HG03469 (cell line): ENCODE results near the gene CSMD2.

ENCODE experiments used
- ATAC-seq: cut with Tn5 transposase; IDR thresholded peaks from one replicate; pipeline ENCODE4 v1.9.1; 2021; ENCODE audit warnings: mild to moderate bottlenecking, moderate library complexity, moderate number of reproducible peaks; ENCODE audit not compliant: unreplicated experiment

Gene CSMD2

GRCh38 chr1:33660244-33660643, 504.8 kb downstream of the CSMD2 start:
- no peak for ATAC-seq

- no peak for ATAC-seq
Measured at GRCh38 chr1:33659641-33660040, 505.4 kb downstream of the CSMD2 start.

GRCh38 chr1:33657833-33658232, 507.2 kb downstream of the CSMD2 start:
- ATAC-seq: no peak

GRCh38 chr1:33656467-33657005, 508.5 kb downstream of the CSMD2 start:
- ATAC-seq: no peak

- no peak for ATAC-seq
Measured at GRCh38 chr1:33655496-33655895, 509.5 kb downstream of the CSMD2 start.

GRCh38 chr1:33654267-33654834, 510.7 kb downstream of the CSMD2 start:
- ATAC-seq: no peak

GRCh38 chr1:33653226-33653625, 511.8 kb downstream of the CSMD2 start:
- ATAC-seq: no peak

GRCh38 chr1:33650708-33651107, 514.3 kb downstream of the CSMD2 start:
- no peak for ATAC-seq

- ATAC-seq: no peak
Measured at GRCh38 chr1:33649759-33650158, 515.3 kb downstream of the CSMD2 start.

- ATAC-seq: no peak
Measured at GRCh38 chr1:33643216-33643615, 521.8 kb downstream of the CSMD2 start.

- ATAC-seq: no peak
Measured at GRCh38 chr1:33641104-33641830, 523.8 kb downstream of the CSMD2 start.

- ATAC-seq: no peak
Measured at GRCh38 chr1:33640114-33640660, 524.8 kb downstream of the CSMD2 start.

- ATAC-seq: no peak
Measured at GRCh38 chr1:33637846-33638440, 527.1 kb downstream of the CSMD2 start.

- no peak for ATAC-seq
Measured at GRCh38 chr1:33636209-33636608, 528.8 kb downstream of the CSMD2 start.

- no peak for ATAC-seq
Measured at GRCh38 chr1:33635336-33636012, 529.6 kb downstream of the CSMD2 start.

- ATAC-seq: no peak
Measured at GRCh38 chr1:33634806-33635205, 530.2 kb downstream of the CSMD2 start.

GRCh38 chr1:33634143-33634542, 530.9 kb downstream of the CSMD2 start:
- ATAC-seq: no peak

- ATAC-seq: no peak
Measured at GRCh38 chr1:33633019-33633801, 531.8 kb downstream of the CSMD2 start.

- ATAC-seq: no peak
Measured at GRCh38 chr1:33630686-33631085, 534.3 kb downstream of the CSMD2 start.

- no peak for ATAC-seq
Measured at GRCh38 chr1:33626801-33627200, 538.2 kb downstream of the CSMD2 start.
